Astrocyte of the spinal cord (primary cell): ENCODE measurements around the gene TEX26.

ENCODE experiments used
- DNase-seq: peaks from one replicate; pipeline ENCODE4 v3.0.0; 2011; ENCODE audit warnings: low read depth, low spot score
- H3K4me3 ChIP-seq: 2 replicates; pipeline ENCODE4 v1.5.1; 2011; ENCODE audit warnings: low read depth, mild to moderate bottlenecking, low read length, moderate library complexity
- CTCF ChIP-seq: IDR thresholded peaks from 2 replicates; pipeline ENCODE4 v1.5.1; 2012; ENCODE audit warnings: low read depth, mild to moderate bottlenecking, low read length, inconsistent platforms
- in situ Hi-C: cut with HindIII; loops from 2 replicates; pipeline ENCODE4 v1.10.0; 2017; ENCODE audit warnings: low sequenced_read_pairs

TEX26 gene

GRCh38 chr13:30982906-30983305 is 50.5 kb downstream of the TEX26 start:
- in situ Hi-C loops = no loop called here
- TF ChIP-seq CTCF = no peak
- DNase-seq = no peak
- no peak overlapping the region for H3K4me3 ChIP-seq

- no peak for DNase-seq
- no peak overlapping the region for H3K4me3 ChIP-seq
- in situ Hi-C loops = no loop called here
- TF ChIP-seq CTCF = no peak
These were observed 51.0 kb downstream of the TEX26 start for GRCh38 chr13:30983431-30983830.

DNA sequence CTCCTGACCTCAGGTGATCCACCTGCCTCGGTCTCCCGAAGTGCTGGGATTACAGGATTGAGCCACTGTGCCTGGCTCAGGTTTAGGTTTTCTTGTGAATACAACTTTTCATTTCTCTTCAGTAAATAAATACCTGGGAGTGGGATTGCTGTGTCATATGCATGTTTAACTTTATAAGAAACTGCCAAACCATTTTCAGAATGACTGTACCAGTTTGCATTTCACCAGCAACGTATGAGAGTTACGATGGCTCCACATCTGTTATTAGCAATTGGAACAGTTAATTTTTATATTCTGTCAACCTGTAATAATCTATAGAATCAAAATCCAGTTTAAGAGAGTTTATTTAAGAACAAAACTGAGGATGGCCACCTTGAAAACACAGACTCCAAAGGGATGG is 52.2 kb downstream of the TEX26 start:
- in situ Hi-C loops = no loop called here
- no peak for TF ChIP-seq CTCF
- DNase-seq = no peak

DNA sequence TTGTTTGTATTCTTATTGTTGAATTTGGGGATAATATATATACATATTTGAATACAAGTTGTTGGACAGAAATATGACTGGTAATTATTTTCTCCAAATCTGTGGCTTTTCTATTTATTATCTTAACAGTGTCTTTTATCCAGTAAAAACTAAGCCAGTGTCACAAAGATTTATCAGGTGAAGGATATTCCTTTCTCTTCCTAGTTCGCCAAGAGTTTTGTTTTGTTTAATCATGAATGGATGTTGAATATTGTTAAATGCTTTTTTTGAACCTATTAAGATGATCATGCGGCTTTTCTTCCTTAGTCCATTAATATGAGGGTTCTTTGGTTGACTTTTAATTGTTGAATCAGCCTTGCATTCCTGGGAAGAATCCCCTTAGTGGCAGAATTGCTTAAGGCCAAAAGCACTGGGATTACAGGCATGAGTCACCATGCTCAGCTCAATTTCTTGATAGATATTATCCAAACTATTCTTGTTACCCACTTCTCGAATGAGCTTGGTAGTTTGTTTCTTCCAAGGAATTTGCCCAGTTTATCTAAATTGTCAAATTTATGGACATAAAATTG is 53.3 kb downstream of the TEX26 start:
- TF ChIP-seq CTCF = no peak
- DNase-seq = peak; percentile 46
- no peak overlapping the region for H3K4me3 ChIP-seq
- in situ Hi-C loops = no loop called here

More for the DNA sequence above, 52.2 kb downstream of the TEX26 start:
- H3K4me3 ChIP-seq = no peak overlapping the region

GRCh38 chr13:30991184-30991583 is 58.7 kb downstream of the TEX26 start:
- no peak overlapping the region for H3K4me3 ChIP-seq
- in situ Hi-C loops = no loop called here
- TF ChIP-seq CTCF = no peak
- no peak for DNase-seq

- no peak for TF ChIP-seq CTCF
- in situ Hi-C loops = no loop called here
- no peak overlapping the region for H3K4me3 ChIP-seq
- no peak for DNase-seq
These were observed 59.5 kb downstream of the TEX26 start for GRCh38 chr13:30991922-30992321.

DNA sequence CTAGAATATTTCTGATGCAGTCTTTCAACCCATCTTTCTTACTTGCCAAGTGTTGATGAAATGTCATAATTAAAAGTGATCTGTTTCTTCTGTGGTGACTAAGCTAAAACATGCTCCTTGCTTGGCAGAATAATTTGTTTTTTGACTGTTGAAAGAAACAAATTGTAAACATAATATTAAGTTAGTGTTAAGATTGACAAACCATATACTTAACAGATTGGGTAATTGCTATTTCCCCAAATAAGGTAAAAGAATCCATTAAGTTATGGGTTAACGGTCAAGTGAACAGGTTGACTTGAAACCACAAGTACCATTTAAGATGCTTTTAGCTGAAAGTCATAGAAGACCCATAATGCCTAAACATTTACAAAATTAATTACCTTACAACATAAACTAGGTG is 62.9 kb downstream of the TEX26 start:
- no peak for DNase-seq
- in situ Hi-C loops = no loop called here
- no peak for TF ChIP-seq CTCF
- no peak overlapping the region for H3K4me3 ChIP-seq
